ENCODE results near the gene DPT.
"Not testable (repeated sequence)": the region's sequence is repeated elsewhere in the genome, so short reads cannot be mapped to it uniquely, and the experiment has no call there.

Gene DPT
- 0 to 0.18 (median 0) reads per million in 4 experiments for total RNA-seq

DNA sequence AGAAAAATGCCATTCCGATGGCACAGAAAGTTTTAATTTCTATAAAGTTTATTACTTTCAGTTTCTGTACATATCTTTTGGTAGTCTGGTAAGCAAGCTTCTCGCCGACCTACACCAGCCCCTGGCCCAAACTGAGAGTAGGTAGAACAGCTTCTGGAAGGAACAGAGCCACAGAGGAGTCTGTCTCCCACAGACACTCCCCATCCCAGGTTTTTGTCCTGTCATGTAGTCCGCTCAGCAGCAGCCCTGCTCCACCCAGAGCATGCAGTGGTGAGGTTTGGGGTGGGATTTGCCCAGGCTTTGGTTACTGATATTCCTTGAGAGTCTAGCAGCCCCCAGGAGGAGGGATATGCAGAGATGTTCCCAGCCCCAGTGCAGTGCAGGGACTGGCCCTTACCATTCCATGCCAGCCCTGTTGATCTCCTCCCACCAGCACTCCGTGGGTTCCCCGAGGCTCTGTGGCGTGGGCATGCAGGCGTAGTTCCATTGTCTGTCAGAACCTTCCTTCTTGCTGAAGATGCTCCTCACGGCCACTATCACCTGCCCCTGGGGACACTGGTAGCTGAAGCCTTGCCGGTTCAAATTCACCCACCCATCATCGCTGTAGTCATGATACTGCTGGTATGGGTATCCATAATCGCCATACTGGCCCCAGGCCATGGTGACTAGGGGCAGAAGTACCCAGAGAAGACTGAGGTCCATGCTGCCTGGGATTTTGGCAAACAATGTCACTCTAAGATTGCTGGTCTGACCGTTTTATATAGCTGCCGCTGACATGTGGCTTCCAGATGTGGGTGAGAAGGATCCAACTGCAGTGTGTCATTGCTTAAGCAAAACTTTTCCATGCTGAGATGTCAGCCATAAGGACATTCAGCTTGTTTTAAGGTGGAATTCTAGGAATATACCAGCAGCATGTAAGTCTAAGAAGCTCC, at the start of gene DPT:
Gene DPT, minus strand, starts transcription at position 734 of the 932 bp plus-strand sequence. Its CDS starts 32 bp downstream, at position 702.
- DNase-seq, result no peak

DNA sequence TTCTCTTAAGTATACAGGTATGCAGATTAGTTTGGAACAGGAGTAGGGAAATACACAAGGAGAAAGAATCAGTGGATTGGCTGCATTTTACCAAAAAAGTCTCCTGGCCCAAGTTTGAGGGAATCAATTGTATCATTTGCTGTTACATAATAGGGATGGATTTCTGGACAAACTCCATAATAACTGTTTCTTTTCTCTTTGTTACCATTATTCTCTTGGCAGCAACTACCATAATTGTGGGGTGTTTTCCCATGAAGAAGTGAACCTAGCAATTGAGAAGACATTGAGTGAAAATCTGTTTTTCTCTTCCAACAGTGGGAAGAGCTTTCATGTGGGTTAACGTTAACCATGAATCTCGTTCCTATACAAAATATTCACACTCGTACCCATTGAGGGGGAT, 46.4 kb upstream of the DPT start:
- no peak for DNase-seq

GRCh38 chr1:168774241-168774640, 45.2 kb upstream of the DPT start:
- no peak for DNase-seq

GRCh38 chr1:168772428-168773060, 43.5 kb upstream of the DPT start:
- DNase-seq, result no peak

DNA sequence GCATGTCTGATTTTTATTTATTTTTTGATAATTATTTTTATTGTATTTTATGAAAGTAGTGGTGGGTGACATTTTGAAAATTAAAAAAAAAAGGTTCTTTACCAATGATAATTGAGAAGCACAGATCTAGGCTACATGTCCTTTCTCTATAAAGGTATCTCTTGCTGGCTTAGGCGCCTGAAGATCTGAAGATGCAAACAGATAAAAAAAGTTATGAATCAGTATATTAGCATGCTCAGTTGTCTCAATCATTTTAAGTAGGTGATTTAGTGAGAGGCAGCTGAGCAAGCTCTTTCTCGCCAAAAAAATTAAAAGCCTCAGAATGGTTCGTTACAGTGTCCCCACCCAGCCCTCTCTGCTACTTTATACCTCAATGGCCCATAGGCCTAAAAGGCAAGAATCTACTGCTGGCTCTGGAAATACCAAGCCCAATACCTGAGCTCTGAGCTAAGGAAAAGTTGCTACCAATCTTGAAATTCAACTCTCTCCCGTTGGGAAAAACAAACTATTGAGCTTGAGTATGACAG, 42.2 kb upstream of the DPT start:
- no peak for DNase-seq

- DNase-seq, result not testable (repeated sequence)
Observed at GRCh38 chr1:168769893-168770292, 40.9 kb upstream of the DPT start.

- DNase-seq, result no peak
Observed at GRCh38 chr1:168767894-168768584, 39.0 kb upstream of the DPT start.

GRCh38 chr1:168766568-168766967, 37.6 kb upstream of the DPT start:
- no peak for DNase-seq

DNA sequence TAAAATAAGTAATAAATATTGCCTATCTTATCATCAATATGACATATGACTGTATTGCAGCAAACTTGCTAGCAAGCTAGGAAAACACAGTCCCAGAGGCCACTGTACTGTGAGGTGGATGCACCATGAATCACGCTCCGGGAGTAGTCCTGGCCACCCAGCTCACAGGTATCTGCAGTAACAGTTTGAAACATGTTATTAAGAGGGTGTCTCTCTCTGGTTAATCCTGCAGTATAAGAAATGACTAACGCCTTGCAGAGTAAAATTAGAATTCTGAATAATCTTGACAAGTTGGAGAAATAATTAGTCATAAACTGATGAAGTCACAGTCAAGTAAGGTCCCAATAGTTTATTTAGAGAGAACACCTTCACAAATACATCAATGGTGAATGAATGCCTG, 34.0 kb upstream of the DPT start:
- DNase-seq, result no peak

GRCh38 chr1:168762473-168762872, 33.5 kb upstream of the DPT start:
- no peak for DNase-seq

DNA sequence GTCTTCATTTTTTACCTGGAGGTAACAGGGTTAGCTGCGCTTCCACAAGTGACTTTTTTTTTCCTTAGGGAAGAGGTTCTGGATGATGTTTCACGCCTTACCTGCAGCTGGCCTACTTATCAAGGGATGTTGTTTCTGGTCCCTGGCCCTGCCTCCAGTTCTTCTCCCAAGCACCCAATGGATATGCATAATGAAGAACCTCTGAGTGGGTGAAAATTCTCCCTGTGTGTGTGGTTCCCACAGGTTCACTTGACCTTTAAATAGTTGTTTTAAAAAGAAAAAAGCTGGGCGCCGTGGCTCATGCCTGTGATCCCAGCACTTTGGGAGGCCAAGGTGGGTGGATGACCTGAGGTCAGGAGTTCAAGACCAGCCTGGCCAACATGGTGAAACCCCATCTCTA, 31.8 kb upstream of the DPT start:
- no peak for DNase-seq

DNA sequence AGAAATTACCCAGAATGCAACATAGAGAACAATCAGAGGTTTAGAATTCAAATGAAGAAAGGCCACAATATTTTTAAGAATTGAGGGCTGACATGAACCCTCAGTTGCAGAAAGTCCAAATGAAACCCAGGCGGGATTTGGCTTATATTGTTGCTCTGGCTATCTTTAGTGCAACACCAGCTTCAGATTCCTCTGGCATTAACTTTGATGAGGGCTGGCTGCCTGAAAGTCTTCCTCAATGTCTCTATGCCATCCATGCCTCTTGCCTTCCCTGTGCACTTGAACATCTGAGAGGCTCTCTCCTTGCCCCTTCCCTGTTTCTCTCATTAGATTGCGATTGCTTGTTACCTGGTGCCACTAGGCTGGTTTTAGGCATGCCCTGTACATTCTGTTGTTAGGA, 31.2 kb upstream of the DPT start:
- DNase-seq, result no peak

DNA sequence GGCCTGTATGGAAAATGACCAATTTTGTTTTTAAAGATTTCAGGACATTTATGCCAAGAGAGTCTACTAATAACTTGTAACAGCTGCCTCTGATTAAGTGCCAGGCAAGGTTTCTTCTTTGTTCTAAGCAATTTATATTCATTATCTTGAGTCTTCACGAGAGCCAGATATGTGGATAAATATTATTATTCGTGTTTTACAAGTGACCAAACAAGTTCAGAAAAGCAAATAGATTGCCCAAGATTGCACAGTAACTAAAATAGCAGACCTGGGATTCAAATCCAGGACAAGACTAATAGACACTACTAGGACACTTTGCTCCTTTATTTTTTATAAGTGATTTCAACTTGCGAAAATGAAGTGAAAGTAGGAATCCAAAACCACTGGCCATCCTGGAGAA, 30.1 kb upstream of the DPT start:
- DNase-seq, result no peak

DNA sequence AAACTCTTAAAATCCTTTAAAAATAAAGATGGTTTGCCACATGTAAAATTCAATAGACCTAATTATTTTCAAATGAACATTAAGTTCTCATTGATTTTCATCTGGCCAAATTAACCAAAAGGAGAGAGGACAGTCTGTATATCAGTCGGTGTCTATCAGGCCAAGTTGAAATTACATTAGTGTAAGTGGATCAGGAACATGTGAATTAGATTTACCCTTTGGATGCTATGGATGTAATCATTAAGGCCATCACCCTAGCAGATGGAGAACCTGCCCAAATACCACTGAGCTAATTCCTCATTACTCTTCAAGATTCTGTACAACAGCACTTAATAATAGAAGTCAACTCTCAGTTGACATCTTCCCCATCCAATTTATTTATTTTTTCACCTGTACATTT, 29.5 kb upstream of the DPT start:
- DNase-seq, result no peak

GRCh38 chr1:168755800-168756418, 26.9 kb upstream of the DPT start:
- DNase-seq, result no peak

GRCh38 chr1:168752171-168752832, 23.3 kb upstream of the DPT start:
- DNase-seq, result no peak

- DNase-seq, result no peak
Observed at GRCh38 chr1:168751195-168751650, 22.2 kb upstream of the DPT start.

DNA sequence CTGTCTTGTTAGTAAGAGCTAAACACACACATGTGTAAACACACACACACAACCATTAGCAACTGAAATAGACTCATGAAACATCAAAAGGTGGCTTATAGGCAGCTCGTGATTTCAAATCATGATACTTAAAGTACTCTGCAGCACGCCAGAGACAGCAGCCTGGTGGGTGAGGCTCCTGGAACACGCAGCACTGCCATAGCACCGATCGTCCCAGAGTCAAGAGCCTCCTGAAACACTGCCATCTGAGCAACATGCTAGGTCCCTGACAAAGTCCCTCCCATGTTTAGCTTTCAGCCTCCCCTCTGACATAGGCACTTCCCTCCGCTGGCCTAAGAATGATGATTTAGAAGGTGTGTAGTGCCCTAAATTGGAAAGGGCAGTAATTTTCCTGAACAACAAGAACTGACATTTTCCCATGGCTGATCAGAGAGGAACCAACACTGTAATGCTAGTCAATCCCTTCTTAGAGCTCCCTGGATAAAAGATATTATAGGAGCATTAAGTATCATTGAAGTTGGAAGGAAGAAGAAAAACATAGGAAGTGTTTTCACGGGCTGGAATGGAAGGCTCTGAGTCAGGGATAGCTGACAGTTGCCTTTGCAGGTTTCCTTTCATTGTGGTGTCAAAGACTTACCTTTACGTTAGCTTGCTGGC, 14.1 kb upstream of the DPT start:
- DNase-seq, result no peak

GRCh38 chr1:168742386-168742785, 13.4 kb upstream of the DPT start:
- DNase-seq, result no peak

DNA sequence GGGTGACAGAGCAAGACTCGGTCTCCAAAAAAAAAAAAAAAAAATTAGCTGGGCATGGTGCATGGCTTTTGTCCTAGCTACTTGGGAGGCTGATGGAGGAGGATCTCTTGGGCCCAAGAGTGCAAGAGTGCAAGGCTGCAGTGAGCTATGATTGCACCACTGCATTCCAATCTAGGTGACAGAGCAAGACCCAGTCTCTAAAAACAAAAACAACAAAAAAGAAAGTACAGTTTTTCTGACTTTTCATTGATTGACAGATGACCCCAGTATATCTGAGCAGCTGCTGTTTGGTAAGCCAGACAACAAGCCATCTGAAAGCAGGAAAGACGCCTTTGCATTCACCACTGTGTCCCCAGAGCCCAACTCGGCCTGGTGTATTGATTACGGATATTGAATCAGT, 10.9 kb upstream of the DPT start:
- no peak for DNase-seq

- no peak for DNase-seq
Observed at GRCh38 chr1:168736520-168736919, 7.5 kb upstream of the DPT start.

DNA sequence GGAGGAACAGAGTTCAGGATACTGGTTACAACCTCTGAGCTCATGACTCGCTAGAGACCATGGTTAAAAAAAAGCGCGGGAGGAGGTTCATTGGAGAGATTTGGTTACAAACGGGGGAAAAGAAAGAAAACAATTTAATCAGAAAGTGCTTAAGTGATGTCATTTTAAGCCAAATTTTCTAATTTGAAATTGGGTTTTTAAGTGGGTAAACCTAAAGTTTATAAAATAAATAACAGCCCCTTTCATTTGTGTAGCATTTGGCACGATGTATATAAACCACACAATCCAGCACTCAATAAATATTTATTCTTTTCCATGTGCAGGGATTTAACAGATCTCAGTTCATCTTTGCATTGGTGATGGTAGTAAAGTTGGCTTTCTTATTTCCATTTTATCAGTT, 7.0 kb upstream of the DPT start:
- no peak for DNase-seq

All from effector CD8-positive, alpha-beta T cell (primary cell).